ENCODE measurements around the gene GSS.

The GSS gene

DNA sequence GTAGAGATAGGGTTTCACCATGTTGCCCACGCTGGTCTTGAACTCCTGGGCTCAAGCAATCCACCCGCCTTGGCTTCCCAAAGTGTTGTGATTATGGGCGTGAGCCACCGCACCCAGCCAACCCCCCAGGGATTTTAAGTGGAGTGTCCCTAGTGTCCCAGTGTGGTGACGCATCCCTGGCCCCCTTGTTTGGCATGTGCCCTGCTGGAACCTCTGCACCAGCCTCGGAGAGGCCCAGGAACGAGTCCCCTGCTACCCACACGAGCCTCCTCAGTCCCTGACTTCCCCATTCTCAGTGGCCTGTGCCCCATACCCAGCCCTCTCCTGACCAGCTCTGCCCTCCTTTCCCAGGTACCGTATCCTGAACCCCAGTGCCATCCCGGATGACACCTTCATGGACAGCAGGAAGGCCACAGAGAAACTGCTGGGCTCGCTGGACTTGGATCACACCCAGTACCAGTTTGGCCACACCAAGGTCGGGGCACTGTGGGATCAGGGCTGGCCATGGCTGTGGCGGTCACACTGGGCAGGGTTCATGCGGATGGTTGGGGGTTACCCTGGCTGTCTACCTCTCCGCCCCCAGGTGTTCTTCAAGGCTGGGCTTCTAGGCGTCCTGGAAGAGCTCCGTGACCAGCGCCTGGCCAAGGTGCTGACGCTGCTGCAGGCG is 37.3 kb upstream of the GSS start:
- DNase-seq, result no peak

DNA sequence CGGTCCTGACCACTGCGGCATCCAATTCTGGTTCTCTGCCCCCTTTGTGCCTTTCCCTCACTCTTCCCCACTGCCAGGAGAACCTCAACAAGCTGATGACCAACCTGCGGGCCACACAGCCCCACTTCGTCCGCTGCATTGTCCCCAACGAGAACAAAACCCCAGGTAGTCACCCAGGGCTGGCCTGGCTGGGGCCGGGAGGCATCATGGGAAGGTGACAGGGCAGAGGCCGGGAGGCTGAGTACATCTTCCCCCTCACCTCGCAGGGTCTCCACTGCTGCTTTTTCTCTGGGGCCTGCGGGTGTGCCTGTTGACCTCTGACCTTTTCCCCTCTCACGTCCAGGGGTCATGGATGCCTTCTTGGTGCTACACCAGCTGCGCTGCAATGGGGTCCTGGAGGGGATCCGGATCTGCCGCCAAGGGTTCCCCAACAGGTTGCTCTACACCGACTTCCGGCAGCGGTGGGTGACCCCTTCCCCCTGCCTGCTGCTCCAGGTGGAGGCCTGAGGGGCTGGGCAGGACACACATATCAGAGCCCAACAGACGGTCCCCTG is 35.1 kb upstream of the GSS start:
- no peak for DNase-seq

DNA sequence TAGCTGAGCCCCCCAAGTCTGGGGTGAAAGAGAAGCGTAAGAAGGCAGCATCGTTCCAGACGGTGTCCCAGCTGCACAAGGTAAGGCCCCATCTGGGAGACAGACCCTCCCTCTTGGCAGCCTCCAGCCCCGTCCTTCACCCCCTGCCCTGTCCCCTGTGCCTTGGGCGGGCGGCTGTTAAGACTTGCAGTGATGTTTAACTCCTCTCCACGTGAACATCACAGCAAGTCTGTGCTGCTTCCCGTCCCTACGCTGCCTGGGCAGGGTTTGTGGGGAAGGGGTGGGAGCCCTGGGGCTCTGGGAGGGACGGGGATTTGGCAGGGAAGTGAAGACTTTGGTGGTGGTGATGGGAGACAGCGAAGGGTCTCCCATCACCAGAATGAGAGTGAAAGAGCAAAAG is 34.6 kb upstream of the GSS start:
- no peak for DNase-seq

DNA sequence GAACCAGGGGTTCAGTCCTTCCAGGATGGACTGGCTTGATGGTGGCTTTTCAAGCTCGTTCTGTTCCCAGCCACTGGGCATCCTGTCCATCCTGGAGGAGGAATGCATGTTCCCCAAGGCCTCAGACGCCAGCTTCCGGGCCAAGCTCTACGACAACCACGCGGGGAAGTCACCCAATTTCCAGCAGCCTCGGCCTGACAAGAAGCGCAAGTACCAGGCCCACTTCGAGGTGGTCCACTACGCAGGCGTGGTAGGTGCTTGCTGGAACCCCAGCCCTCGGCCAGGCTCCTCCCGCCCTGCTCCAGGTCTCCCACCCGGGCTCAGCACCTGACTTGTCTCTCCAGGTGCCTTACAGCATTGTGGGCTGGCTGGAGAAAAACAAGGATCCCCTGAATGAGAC is 34.1 kb upstream of the GSS start:
- DNase-seq, result no peak

DNA sequence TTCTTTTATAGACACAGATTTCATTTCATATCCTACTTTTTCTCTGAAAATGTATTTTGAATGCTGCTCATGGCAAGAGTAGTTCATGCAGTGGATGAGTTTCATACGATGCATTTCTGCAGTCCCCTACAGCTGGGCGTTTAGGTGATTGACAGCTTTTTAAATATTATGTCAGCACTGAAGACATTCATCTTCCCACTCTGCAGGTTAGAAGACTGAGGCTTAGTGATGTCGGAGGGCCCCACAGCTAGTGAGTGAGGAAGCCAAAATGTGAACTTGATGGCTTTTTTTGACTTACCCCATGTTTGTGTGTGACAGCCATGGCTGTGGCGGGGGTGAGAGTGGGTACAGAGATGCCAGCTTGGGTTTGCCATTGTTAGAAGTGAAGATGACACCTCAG is 33.5 kb upstream of the GSS start:
- DNase-seq, result no peak

GRCh38 chr20:34988191-34988540 is 32.6 kb upstream of the GSS start:
- no peak for DNase-seq

GRCh38 chr20:34987288-34988190 is 31.9 kb upstream of the GSS start:
- no peak for DNase-seq

GRCh38 chr20:34986311-34987287 is 31.0 kb upstream of the GSS start:
- DNase-seq, result no peak

GRCh38 chr20:34985461-34986310 is 30.1 kb upstream of the GSS start:
- DNase-seq, result no peak

DNA sequence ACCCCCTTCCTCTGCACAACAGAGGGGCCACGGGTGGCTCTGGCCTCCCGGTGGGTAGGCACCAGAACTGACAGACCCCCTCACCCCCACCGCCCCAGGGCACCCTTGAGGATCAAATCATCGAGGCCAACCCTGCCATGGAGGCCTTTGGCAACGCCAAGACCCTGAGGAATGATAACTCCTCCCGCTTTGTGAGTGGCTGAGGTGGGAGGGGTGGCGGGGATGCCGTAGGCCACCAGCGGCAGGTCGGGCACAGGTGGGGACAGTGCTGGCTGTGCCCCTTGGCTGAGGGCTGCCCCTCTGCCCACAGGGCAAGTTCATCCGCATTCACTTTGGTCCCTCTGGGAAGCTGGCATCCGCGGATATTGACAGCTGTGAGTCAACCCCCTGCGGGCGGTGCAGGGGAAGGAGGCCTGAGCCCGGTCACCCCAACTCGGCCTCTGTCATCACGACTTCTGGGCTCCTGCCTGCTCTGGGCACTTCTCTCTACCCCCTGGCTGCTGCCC is 29.2 kb upstream of the GSS start:
- DNase-seq, result no peak

- DNase-seq, result no peak
These were observed 28.6 kb upstream of the GSS start for GRCh38 chr20:34983995-34984735.

DNA sequence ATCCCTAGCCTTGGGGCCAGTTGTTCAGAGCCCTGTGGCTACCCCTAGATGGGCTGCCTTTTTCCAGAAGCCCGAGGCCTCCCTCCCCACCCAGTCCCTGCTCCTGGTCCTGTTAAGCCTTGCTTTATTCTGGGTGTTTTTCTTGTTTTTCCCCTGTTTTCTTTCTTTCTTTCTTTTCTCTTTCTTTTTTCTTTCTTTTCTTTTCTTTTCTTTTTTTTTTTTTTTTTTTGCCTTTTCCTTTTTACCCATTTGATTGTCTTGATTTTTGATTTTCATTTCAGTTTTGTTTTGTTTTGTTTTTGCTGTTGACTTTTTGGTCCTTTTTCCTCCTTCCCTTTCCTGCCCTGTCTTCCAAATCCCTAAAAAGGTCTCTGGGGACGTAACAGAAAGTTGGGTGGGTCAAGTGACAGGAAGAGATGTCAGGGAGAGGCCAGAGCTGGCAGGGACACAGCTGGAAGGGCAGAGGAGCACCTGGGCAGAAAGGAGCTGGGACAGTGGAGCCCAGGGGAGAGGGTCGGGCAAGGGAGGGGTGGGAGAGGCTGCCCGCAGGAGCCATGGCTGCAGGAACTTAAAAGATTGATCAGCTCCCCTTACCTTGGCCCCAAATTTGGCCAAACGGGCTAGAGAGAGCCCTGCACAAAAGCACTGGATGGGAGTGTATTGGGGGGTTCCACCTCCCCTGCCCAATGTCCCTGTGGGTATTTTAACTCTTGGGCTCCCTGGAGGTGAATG is 27.6 kb upstream of the GSS start:
- no peak for DNase-seq

DNA sequence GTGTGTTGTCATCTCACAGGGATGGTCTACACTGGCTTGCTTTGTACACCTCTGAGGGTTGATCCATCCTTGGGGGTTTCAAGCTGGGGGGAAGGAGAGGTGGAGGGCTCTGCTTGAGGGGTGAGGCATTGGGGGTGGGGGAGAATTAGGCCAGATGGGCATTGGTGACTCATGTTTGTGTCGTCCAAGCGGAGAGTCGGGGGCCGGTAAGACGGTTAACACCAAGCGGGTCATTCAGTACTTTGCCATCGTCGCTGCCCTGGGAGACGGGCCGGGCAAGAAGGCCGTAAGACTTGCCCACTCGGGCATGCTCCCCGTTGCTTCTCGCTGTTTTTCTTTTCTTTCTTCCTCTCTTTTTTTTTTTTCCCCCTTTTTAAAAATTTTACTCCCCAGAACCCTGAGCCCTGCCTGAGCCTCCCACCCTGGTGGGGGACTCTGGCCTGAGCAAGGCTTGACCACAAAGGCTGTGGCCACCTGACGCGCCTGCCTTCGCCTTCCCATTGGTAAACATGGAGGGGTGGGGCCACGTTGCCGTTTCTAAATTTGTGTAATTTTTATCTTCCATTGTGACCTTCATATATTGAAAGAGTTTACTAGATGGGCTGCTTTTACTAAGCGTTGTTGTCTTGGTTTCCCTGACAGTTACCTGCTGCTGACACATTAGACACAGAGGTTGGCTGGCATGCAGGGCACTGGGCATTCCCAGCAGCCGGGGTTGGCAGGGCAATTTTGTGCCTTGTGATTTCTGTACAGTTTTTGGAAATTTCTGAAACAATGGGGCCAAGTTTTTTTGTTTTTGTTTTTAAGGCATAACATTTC is 26.9 kb upstream of the GSS start:
- no peak for DNase-seq

GRCh38 chr20:34980543-34981233 is 25.1 kb upstream of the GSS start:
- DNase-seq, result no peak

DNA sequence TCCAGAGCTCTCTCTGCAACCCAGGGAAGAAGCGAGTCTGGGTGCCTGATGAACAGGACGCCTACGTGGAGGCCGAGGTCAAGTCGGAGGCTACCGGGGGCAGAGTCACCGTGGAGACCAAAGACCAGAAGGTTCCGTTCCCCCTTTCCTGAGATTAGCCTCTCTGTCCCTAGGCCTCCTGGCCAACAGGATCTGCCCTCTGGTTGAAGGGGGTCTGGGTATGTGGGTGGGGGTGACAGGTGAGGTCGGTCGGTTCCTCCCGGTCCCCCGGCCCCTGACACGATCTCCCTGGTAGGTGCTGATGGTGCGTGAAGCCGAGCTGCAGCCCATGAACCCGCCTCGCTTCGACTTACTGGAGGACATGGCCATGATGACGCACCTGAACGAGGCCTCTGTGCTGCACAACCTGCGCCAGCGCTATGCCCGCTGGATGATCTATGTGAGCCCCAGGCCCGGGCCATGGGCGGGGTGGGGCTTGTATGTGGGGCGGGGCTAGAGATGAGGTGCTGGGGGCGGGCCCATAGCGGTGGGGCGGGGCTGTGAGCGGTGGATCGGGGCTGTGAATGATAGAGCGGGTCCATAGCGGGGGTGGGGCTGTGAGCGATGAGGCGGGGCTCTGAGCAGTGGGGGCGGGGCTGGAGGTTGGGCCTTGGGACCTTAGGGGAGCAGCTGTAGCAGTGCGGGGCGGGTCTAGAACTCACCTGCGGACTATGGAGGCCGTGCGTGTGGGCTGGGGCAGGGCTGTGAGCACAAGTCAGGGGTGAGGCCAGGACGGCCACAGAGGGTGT is 24.0 kb upstream of the GSS start:
- DNase-seq, result no peak

- DNase-seq, result no peak
These were observed 22.6 kb upstream of the GSS start for GRCh38 chr20:34978092-34978744.

GRCh38 chr20:34977365-34978091 is 21.9 kb upstream of the GSS start:
- no peak for DNase-seq
